GM12892 (cell line): Measurements from ENCODE around the gene GP9.

Source experiments
- POLR2A ChIP-seq: IDR thresholded peaks from 2 replicates; pipeline ENCODE4 v1.6.1; 2011; ENCODE audit warnings: low read depth, low read length, control low read depth
- POLR2AphosphoS5 ChIP-seq: IDR thresholded peaks from 2 replicates; pipeline ENCODE4 v1.6.1; 2011; ENCODE audit warnings: low read depth, low read length, control low read depth
- TAF1 ChIP-seq: IDR thresholded peaks from 2 replicates; pipeline ENCODE4 v1.6.1; 2011; ENCODE audit warnings: low read depth, mild to moderate bottlenecking, control low read depth, low read length, borderline replicate concordance

- TF ChIP-seq POLR2A: no peak
- no peak for TF ChIP-seq POLR2AphosphoS5
- TF ChIP-seq TAF1: no peak
Measured at GRCh38 chr3:129031476-129032215, 28.9 kb upstream of the GP9 start.
